GM12874 (cell line): ENCODE results near the gene PLA1A.

ENCODE experiments used
- TF ChIP-seq, protein P1 (sequence below): IDR thresholded peaks from 2 replicates; pipeline ENCODE4 v1.5.1; 2011; ENCODE audit warnings: low read depth, mild to moderate bottlenecking, control low read depth, low read length, moderate library complexity; ENCODE audit not compliant: insufficient read depth

The PLA1A gene

DNA sequence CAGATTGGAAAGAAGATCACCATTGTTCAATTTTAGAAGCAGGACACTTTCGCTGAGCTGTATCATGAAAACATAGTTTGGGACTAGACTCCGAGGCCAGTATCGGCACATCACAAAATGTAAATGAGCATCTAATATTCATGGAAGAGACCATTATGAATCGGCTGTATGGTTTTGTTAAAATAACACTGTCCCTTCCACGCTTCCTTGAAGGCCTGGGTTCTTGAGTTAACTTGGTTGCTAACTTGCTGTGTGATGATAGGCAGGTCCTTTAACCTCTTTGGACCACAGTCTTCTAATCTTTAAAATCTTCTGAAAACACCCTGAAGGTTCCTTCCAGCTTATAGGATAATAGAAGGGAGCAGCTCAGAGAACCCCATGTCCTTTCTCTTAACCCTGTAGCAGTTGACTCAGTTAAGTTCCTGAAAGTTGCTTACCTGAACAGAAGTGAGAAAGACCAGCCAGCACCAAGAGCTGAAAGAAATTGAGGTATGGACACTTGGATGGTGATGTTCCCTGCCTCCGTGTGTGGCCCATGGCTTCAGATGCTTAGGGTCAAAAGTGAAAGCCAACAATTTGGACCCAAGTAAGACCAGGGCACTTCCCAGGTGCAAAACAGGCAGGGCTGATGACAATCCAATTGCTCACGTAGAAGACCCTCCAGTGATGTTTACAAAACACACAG is 40.4 kb upstream of the PLA1A start:
- TF ChIP-seq, protein P1, sequence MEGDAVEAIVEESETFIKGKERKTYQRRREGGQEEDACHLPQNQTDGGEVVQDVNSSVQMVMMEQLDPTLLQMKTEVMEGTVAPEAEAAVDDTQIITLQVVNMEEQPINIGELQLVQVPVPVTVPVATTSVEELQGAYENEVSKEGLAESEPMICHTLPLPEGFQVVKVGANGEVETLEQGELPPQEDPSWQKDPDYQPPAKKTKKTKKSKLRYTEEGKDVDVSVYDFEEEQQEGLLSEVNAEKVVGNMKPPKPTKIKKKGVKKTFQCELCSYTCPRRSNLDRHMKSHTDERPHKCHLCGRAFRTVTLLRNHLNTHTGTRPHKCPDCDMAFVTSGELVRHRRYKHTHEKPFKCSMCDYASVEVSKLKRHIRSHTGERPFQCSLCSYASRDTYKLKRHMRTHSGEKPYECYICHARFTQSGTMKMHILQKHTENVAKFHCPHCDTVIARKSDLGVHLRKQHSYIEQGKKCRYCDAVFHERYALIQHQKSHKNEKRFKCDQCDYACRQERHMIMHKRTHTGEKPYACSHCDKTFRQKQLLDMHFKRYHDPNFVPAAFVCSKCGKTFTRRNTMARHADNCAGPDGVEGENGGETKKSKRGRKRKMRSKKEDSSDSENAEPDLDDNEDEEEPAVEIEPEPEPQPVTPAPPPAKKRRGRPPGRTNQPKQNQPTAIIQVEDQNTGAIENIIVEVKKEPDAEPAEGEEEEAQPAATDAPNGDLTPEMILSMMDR: no peak

DNA sequence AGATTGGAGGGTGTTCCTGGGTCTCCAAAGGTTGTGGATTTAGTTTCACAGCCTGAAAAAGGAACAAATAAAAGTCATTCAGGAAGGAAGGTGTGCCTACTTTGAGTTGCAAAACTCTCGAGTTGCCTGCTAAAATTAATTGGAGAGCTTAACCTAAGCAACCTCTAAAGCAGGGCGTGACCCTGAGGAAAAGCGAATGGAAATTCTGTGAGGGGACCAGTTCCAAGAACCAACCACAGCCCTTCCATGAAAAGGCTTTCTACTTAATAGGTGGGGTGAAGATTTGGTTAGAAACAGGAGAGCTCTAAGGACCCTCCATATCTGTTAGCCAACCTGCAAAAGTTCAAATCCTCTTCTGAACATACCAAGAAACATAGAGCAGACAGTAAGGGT is 39.8 kb upstream of the PLA1A start:
- TF ChIP-seq, protein P1: no peak

- TF ChIP-seq, protein P1: no peak
These were observed 38.9 kb upstream of the PLA1A start for GRCh38 chr3:119558626-119559317.

GRCh38 chr3:119559441-119559963 is 38.2 kb upstream of the PLA1A start, which contains the start of gene CD80:
Gene CD80, minus strand, starts transcription at chr3:119559614. Its CDS starts 1,886 bp downstream, at chr3:119557728.
- TF ChIP-seq, protein P1: peak; percentile 68

GRCh38 chr3:119560160-119560559 is 37.5 kb upstream of the PLA1A start:
- TF ChIP-seq, protein P1: no peak

- TF ChIP-seq, protein P1: no peak
These were observed 35.3 kb upstream of the PLA1A start for GRCh38 chr3:119562307-119562961.

DNA sequence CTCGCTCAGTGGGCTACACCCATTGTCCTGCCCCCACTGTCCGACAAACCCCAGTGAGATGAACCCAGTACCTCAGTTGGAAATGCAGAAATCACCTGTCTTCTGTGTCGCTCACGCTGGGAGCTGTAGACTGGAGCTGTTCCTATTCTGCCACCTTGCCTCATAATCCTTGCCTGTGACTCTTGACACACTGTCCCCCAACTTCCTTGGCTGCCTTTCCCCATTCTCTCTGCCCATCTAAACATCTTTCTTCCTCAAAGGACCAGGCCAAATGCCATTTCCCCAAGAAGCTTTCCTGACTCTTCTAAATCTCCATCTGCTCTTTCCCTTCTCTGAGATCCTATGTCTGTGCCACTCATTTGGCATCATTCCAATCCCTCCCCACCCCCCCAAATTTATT is 28.5 kb upstream of the PLA1A start:
- TF ChIP-seq, protein P1: no peak
